Stimulated activated CD8-positive, alpha-beta memory T cell treated with anti-CD3 and anti-CD28 coated beads, Interleukin-4, amount 100 ng/mL, for 4 hours (primary cell): Measurements from ENCODE around the gene RPL10.

Source experiments
- DNase-seq, 2 donors: peaks; one replicate each; pipeline ENCODE4 v3.0.0-alpha.2; 2020; ENCODE audit warnings: low read depth in 2 of 2, low spot score in 1 of 2

Gene RPL10

DNA sequence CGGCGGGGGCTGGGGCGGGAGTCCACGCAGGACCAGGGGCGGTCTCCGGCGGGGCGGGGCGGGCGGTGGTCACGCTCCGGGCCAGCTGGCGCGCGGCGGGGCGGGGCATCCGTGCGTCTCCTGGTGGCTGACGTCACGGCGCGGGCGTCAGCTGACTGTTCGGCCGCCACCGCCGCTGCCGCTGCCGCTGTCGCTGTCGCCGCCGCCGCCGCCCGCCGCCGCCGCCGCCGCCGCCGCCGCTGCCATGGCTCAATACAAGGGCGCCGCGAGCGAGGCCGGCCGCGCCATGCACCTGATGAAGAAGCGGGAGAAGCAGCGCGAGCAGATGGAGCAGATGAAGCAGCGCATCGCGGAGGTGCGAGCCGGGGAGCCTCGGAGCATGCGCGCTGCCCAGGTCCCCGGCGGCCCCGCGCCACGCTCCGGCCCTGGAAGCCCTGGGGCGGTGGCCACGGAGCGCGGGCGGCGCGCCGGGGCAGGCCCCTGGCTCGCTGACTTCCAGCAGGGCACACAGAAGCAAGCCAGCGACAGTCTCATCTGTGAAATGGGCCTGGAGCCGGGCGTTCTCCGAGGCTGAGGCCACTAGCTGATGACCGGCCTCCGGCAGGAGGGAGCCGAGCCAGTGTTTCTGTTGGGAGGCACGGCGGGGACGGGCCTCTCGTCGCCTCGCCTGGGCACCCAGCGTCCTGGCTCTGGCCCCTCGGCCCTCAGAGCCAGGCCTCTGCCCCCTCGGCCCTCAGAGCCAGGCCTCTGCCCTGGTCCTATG is 46.0 kb downstream of the RPL10 start, which contains the start of gene FAM50A:
FAM50A (plus strand) TSS at position 150 of the 763 bp plus-strand sequence; CDS start at position 245, 95 bp downstream.
- peak in 1 of 2 donors; percentile 52 for DNase-seq

GRCh38 chrX:154444755-154445246 is 46.6 kb downstream of the RPL10 start:
- DNase-seq, result no peak

DNA sequence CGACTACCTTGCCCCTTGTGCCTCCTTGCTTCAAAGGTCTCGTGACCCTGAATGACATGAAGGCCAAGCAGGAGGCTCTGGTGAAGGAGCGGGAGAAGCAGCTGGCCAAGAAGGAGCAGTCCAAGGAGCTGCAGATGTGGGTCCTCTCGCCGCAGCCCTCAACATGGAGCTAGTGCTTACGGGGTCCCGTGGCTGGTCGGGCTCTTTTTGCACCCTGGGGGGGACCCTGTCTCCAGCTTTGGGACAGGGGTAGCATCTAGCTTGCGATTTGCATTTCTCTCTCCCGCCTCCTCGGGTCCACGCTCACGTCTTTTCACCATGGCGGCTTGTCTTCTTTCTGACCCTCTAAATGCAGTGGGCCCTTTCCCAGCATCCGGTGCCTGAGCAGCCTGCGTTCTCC is 47.6 kb downstream of the RPL10 start:
- no peak for DNase-seq

- DNase-seq, result no peak
Measured at GRCh38 chrX:154446430-154446829, 48.3 kb downstream of the RPL10 start.

DNA sequence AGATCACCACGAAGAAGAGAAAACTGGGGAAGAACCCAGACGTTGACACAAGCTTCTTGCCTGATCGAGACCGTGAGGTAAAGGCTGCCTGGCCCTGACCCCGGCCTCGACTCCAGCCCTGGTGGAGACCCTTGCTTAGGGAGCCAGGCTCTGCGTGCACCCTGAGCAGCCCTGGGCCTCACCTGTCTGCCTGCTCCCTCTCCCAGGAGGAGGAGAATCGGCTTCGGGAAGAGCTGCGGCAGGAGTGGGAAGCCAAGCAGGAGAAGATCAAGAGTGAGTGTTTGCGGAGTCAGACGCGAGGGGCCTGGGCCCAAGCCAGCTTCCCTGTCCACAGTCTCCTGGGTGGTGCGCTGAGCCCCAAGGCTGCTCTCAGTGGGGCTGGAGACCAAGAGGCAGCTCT is 50.3 kb downstream of the RPL10 start:
- no peak for DNase-seq

DNA sequence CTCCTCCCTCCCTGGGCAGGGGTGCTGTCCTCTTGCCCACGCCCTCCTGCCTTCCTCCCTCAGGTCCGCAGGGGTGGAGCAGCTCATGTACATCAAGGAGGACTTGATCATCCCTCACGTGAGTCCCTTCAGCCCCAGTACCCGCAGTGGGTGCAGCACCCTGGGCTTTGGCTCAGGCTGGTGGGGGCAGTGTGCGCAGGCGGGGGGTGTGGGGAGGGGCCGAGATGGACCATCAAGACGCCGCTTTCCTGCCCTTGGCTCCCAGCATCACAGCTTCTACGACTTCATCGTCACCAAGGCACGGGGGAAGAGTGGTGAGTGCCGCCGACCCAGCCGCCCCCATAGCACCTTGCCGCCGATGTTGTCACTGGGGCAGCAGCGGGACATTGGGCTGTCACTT is 51.4 kb downstream of the RPL10 start:
- no peak for DNase-seq

DNA sequence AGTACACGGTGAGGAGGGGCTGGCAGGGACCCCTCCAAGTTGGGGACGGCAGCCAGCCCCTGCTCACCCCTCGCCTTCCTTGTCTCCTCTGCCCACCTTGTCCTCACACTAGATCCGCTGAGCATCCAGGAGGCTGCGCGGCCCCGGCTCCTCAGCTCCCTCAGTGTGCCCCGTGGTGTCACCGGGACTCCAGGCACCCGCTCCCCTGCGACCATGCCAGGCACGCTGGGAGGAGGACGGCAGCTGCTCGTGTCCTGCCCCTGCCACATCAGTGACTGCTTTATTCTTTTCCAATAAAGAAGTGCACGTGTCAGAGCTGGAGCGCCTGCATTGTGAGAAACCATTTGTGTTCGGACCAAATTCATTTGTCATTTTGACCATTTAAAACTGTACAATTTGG is 52.1 kb downstream of the RPL10 start:
- DNase-seq, result no peak
